ENCODE results near the gene APPBP2. TPM values are rescaled to one million over a fixed set of nuclear protein-coding genes. Genes with fewer than 3 reads are reported as not detected.

The APPBP2 gene
- total RNA-seq, 4 donors from 2014 or later = 24.9 to 35.4 (median 27.9) TPM

DNA sequence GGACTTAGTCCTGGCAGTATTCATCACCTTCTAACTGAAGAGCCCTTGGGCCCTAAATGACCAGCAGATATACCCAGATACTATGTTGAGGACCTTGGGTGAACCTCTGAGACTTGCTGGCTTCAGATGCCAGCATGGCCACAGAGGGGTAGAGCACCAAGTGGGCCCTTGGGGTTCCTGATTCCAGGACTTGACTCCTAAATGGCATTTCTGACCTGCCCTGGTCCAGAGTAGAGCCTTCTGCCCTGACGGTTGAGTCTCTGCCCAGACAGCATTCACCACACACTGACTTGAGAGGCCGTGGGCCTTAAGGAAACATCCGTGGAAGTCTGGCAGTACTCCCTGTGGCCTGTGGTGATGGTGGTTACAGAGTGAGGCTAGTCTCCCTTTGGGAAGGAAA is 2.8 kb upstream of the APPBP2 start:
- Histone ChIP-seq H3K27ac (replicated peaks in 1 of 4) (no peak overlapping the region), H3K36me3 (no peaks in the 10 kb centered on the region), H3K4me1 (peaks cover 12 to 19% (median 17%) of the 10 kb centered on the region in 4 donors), H3K4me3 (no peak overlapping the region), H3K9me3 (no peaks in the 10 kb centered on the region), H3K27me3 (no peaks in the 10 kb centered on the region)
- TF ChIP-seq POLR2A (IDR thresholded peaks at IDR 0.05; ENCODE audit: low read depth) = no peak
- no peak for TF ChIP-seq POLR2AphosphoS5 (IDR thresholded peaks at IDR 0.05)
- TF ChIP-seq EP300 (IDR thresholded peaks at IDR 0.05) = no peak
- TF ChIP-seq, protein P1, sequence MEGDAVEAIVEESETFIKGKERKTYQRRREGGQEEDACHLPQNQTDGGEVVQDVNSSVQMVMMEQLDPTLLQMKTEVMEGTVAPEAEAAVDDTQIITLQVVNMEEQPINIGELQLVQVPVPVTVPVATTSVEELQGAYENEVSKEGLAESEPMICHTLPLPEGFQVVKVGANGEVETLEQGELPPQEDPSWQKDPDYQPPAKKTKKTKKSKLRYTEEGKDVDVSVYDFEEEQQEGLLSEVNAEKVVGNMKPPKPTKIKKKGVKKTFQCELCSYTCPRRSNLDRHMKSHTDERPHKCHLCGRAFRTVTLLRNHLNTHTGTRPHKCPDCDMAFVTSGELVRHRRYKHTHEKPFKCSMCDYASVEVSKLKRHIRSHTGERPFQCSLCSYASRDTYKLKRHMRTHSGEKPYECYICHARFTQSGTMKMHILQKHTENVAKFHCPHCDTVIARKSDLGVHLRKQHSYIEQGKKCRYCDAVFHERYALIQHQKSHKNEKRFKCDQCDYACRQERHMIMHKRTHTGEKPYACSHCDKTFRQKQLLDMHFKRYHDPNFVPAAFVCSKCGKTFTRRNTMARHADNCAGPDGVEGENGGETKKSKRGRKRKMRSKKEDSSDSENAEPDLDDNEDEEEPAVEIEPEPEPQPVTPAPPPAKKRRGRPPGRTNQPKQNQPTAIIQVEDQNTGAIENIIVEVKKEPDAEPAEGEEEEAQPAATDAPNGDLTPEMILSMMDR (IDR thresholded peaks at IDR 0.05) = no peak
- DNase-seq (ENCODE audit: extremely low spot score) = peak; percentile 62
- 78% methylated on average over 1 of the region's 3 CpGs for WGBS
- intact Hi-C loops (cut with DNase I) = loop anchor here (10.0 kb wide), 1 partner anchor 64 kb away; no protein-coding TSS in a partner anchor

DNA sequence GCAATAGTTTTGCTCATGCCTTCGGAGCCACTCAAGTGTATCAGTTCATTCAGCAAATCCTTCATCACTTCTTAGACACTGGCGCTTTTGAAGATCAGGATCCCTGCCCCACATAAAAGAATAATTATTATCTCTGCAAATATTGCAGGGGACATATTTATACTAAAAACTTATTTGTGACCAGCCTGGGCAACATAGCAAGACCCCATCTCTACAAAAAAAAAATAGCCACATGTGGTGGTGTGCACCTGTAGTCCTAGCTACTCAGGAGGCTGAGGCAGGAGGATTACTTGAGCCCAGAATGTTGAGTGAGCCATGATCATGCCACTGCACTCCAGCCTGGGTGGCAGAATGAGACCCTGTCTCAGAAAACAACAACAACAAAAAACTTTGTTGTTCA is 1.7 kb upstream of the APPBP2 start:
- 100% methylated on average over 2 of the region's 2 CpGs for WGBS
- no peaks in the 10 kb centered on the region for H3K27me3 ChIP-seq
- no peaks in the 10 kb centered on the region for H3K36me3 ChIP-seq
- no peaks in the 10 kb centered on the region for H3K9me3 ChIP-seq
- no peak overlapping the region for H3K27ac ChIP-seq (replicated peaks in 1 of 4)
- H3K4me1 ChIP-seq = peaks cover 22 to 31% (median 28%) of the 10 kb centered on the region in 4 donors
- intact Hi-C loops (cut with DNase I) = loop anchor here (10.0 kb wide), 1 partner anchor 63 kb away; no protein-coding TSS in a partner anchor
- no peak for TF ChIP-seq POLR2A (IDR thresholded peaks at IDR 0.05; ENCODE audit: low read depth)
- TF ChIP-seq POLR2AphosphoS5 (IDR thresholded peaks at IDR 0.05) = no peak
- TF ChIP-seq EP300 (IDR thresholded peaks at IDR 0.05) = no peak
- TF ChIP-seq, protein P1 (IDR thresholded peaks at IDR 0.05) = no peak
- no peak overlapping the region for H3K4me3 ChIP-seq
- DNase-seq (ENCODE audit: extremely low spot score) = peak; percentile 19

DNA sequence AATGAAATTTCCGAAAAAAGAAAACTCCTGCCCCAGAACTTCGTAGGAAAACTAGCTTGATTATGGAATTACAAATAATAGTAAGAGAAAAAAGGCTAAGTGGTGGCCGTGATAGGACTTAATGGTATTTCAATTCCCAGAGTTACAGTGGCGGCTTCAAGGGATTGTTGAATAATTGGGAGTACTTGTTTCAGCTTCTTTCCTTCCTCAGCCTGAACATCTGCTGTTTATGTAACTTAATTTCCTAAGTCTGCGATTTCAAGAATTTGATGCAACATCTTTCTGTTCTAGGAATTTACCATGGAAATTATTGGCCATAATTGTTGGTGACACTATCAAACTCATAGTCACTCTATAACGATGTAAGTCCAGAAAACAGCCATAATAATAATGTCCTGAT is 684 bp upstream of the APPBP2 start:
- intact Hi-C loops (cut with DNase I) = loop anchor here (10.0 kb wide), 1 partner anchor 62 kb away; no protein-coding TSS in a partner anchor
- 15% methylated on average over 6 of the region's 6 CpGs for WGBS
- peak overlapping the region; percentile 83 to 98 (median 90) for H3K4me3 ChIP-seq

DNA sequence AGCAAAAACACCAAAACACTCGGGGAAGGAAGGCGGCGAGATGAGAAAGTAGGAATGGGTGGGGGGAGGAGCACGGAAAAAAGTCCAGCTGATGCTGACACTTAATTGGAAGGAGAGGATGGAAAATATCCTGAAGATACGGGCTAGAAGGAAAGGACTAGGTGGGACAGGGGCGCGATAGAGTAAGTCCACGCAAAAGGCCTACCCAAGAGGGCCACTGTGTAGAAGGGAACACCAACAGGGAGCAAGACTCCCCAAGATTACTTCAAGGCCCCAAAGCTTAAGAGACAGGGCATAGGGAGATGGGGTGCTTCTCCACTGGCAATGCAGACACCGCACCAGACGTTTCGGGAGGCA is 736 bp downstream of the APPBP2 start:
- peak; percentile 91 for DNase-seq (ENCODE audit: extremely low spot score)
- TF ChIP-seq, protein P1 (IDR thresholded peaks at IDR 0.05) = no peak
- no peak for TF ChIP-seq EP300 (IDR thresholded peaks at IDR 0.05)
- no peak for TF ChIP-seq POLR2A (IDR thresholded peaks at IDR 0.05; ENCODE audit: low read depth)
- TF ChIP-seq POLR2AphosphoS5 (IDR thresholded peaks at IDR 0.05) = no peak
- under 1% methylated on average over 11 of the region's 11 CpGs for WGBS
- Histone ChIP-seq H3K4me3 (peak overlapping the region; percentile 83 to 98 (median 90)), H3K27me3 (no peaks in the 10 kb centered on the region), H3K36me3 (peaks cover 0 to 1% (median under 1%) of the 10 kb centered on the region in 4 donors), H3K9me3 (no peaks in the 10 kb centered on the region), H3K4me1 (peaks cover 27 to 55% (median 51%) of the 10 kb centered on the region in 4 donors), H3K27ac (replicated peaks in 1 of 4) (peak overlapping the region; percentile 98 to 100 (median 98))
- intact Hi-C loops (cut with DNase I) = loop anchor here (1.0 to 10.0 kb wide), 2 partner anchors 61 to 76 kb away; no protein-coding TSS in a partner anchor

More for the DNA sequence above, 684 bp upstream of the APPBP2 start:
- Histone ChIP-seq H3K27ac (replicated peaks in 1 of 4) (peak overlapping the region; percentile 98 to 100 (median 98)), H3K9me3 (no peaks in the 10 kb centered on the region), H3K4me1 (peaks cover 27 to 40% (median 38%) of the 10 kb centered on the region in 4 donors), H3K27me3 (no peaks in the 10 kb centered on the region), H3K36me3 (no peaks in the 10 kb centered on the region)
- TF ChIP-seq POLR2A (IDR thresholded peaks at IDR 0.05; ENCODE audit: low read depth) = no peak
- no peak for TF ChIP-seq EP300 (IDR thresholded peaks at IDR 0.05)
- TF ChIP-seq, protein P1 (IDR thresholded peaks at IDR 0.05) = no peak
- no peak for TF ChIP-seq POLR2AphosphoS5 (IDR thresholded peaks at IDR 0.05)
- peak; percentile 3 for DNase-seq (ENCODE audit: extremely low spot score)

Measured in esophagus muscularis mucosa (tissue), 4 donors.